Stimulated activated CD4-positive, alpha-beta T cell treated with anti-CD3 and anti-CD28 coated beads, Interleukin-1b, Interleukin-23, amount 100 ng/mL, for 24 hours (primary cell): ENCODE results near the gene VIPR2.
"Not testable (repeated sequence)": the region's sequence is repeated elsewhere in the genome, so short reads cannot be mapped to it uniquely, and the experiment has no call there.

Experiments used
- DNase-seq, 4 experiments: peaks; one replicate each; pipeline ENCODE4 v3.0.0-alpha.2; 2020; ENCODE audit warnings: low read depth in 4 of 4, low spot score in 1 of 4

Gene VIPR2

GRCh38 chr7:159094023-159094740 is 50.5 kb downstream of the VIPR2 start:
- DNase-seq, result no peak

- no peak for DNase-seq
These were observed 51.2 kb downstream of the VIPR2 start for GRCh38 chr7:159093351-159093971.

DNA sequence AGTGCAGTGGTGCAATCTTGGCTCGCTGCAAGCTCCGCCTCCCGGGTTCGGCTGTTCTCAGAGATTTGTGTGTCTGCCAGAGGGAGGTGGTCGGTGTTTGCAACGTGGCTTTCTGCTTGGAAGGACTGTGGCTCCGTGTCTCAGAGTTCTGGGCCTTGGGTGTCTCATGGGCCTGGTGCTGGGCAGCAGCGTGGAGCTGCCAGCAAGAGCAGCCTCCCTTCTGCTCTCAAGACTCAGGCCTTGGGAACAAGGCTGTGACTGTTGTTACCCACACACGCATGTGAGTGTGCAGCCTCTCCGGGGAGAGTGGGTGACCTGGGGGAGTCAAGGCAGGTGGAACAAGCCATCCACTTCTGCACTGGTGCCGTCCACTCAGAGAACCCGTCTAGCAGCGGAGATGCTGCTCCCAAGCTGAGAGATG is 52.0 kb downstream of the VIPR2 start:
- no peak for DNase-seq

DNA sequence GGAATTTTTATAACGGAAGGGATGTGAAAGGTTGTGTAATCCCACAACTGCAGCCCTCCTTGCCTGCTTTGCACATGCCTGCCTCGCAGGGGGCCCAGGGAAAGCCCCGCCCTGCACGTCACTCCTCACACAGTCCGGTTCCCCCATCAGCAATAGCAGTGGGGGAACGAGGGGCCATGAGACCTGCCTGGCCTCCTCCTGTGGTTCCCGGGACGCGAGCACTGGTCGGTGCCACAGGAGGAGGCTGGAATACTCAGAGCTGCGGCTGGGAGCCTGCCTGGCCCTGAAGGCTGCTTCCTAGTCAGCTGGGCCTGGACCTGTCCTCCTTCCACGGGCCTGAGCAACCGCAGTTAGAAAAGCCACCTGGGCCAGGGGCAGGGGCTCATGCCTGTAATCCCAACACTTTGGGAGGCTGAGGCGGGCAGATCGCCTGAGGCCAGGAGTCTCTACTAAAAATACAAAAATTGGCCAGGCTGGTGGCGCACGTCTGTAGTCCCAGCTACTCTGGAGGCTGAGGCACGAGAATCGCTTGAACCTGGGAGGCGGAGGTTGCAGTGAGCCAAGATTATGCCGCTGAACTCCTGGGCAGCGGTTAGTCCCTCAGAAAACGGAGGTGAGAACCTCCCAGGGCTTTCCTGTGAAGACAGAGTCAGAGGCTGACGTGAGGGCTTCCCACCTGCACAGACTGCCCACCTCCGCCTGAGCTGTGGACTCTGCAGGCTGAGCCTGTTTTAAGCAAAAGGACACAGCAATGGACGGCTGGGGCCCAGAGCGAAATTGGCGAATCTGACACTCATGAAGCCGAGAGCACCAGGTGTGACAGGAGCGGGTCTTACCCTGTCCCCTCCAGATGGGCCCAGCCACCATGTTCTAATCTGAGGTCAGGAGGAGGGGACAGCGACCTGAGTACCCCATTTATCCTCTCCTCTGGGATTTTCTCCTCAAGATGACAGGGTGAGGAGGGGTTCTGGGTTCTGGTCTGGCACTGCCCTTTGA is 52.9 kb downstream of the VIPR2 start:
- no peak for DNase-seq

DNA sequence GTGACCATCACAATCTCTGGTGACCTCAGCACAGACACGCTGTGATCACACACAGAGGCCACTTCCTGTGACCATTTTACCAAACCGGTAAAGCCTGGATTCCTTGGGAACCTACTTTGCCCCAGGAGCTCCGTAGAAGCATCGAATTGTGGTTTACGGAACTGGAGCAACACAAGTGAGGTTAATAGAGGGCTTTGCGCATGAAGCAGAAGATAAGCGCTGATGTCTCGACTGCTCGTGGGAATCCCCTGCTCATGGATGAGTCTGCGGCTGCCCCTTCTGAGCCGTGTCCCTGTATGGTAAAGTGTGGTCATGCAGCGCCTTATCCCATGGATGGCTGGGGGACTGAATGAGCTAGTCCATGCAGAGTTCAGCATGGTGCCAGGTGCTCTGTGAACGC is 53.6 kb downstream of the VIPR2 start:
- DNase-seq, result no peak

DNA sequence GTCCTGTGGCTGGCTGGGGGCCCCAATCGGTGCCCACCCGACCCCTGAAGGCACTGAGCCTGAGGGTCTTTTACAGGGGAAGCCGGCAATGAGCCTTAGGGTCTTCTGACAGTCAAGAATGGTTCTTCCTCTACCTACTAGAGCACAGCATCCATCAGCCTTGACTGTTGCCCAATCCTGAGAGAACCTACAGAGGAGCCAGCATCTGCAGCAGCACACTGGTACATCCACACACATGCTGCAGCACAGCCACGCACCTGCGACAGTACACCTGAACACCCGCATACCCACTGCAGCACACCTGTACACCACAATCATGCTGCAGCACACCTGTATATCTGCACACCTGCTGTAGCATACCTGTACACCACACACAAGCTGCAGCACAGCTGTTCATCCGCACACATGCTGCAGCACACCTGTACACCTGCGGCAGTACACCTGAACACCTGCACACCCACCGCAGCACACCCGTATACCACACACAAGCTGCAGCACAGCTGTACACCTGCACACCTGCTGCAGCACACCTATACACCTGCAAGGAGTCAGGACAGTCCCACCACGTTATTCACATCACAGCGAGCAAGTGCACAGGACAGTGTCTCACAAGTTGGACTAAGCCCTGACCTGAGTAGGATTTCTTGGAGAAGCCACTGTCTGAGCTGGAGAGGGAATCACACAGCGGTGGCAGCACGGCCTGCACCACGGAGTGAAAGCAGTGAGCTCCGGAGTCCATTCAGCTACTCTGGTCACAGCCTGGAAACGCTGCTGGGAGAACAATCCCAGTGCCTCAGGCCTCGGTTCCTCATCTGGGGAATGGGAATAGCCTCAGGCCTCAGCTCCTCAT is 56.4 kb downstream of the VIPR2 start:
- no peak for DNase-seq

DNA sequence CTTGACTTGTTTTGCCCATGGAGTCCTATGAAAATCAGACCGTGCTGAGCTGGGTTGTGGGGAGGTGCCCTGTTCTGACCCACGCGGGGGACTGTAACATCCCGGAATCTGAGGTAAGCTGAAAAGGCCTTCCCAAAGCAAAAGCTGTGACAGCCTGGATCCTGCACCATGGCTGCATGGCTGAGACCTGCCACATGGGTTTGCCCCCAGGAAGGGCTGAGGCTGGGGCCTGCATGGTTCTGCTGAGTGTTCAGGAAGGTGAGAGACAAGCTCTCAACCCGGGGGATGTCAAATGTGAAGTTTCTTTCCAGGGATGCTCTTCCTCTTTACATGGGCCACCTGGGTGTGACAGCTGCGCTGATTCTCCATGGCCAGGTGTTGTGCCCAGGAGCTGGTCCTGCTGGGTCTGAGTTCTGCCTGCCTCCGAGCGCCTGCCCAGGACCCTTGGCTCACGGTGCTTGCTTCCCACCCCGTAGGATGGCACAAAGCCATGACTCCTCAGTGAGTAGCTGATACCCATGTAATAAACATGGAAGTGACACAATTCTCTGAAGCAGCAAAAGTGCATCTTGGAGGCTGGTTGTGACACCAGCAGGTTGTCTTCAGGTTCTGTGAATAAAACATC is 58.3 kb downstream of the VIPR2 start:
- DNase-seq, result no peak

GRCh38 chr7:159084069-159084801 is 60.4 kb downstream of the VIPR2 start:
- DNase-seq, result no peak

DNA sequence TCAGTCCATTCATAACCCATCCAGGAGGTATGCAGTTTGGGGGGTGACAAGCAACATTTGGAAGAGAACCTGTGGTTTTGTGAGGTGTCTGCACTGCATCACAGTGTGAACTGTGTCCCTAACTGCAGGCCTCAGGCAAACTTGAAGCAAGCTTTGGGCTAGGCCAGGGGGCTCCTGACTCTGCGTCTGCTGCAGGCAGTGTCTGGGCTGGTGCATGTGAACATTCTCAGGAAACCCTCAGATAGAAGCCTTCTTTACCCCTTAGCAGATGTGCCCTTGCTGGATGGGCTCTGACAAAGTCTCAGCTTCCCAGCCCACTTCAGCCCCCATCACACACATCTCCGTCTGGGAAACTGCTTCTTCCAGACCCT is 61.0 kb downstream of the VIPR2 start:
- DNase-seq, result no peak

DNA sequence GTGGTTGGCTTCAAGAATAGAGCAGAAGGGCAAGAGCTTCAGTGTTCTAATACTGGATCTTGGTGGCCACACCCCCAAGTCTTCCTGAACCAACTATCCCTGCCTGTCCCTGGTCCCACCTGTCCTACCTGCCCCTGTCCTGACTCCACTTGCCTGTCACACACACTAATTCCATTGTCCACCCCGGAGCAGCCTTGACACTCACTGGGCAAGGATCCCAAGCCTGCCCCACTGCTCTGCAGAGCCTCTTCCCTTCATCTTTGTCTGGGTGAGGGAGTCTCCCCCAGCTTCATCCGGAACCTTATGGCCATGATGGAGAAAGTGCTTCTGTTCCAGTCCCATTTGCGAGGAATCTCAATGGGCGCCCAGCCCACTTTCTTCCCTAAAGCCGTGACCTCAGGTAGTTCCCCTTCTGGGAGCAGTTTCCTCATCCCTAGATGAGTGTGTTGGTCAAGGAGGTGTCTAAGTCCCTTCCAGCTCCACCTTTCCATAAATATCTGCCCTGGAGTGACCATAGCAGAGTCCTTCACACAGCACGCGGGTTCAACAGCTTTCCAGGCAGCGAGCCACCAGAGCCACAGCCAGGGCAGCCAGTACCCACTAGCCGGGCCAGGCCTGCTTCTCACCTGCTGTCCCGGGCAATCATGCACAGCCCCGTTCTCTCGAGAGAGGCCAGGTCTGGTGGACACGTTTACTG is 61.5 kb downstream of the VIPR2 start:
- DNase-seq, result no peak

- not testable (repeated sequence) for DNase-seq
These were observed 62.6 kb downstream of the VIPR2 start for GRCh38 chr7:159082075-159082474.

- DNase-seq, result no peak
These were observed 65.8 kb downstream of the VIPR2 start for GRCh38 chr7:159078911-159079270.

DNA sequence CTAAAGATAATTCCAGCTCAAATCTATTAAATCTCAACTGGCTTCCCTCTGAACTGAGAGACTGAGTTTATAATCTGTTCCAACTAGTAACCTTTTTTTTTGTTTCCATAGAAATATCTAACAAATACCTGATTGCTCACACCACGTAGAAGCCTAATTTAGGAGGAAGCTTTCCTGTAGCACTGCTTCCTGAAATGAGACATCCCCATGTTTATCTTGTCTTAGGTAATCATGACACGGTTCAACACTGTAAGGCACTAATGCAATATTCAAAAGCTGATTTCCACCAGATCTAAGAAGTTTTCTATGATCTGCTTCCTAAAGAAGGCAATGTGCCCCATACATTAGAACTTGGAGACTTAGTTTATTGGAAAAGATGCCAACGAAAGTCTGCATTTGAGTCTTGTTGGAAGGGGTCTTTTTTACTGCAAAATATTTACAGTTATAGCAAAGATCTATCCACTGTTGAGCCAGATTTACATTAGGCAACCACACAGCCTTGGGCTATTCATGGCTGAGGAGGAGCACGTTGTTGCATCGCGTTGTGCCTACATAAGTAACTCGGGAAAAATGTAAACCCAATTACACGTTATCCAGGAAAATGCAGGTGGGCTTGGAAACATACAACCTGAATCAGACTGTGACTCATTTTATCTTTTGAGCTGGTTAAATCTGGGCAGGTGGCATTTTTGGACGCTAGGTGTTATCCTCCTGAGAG is 66.3 kb downstream of the VIPR2 start:
- DNase-seq, result no peak

DNA sequence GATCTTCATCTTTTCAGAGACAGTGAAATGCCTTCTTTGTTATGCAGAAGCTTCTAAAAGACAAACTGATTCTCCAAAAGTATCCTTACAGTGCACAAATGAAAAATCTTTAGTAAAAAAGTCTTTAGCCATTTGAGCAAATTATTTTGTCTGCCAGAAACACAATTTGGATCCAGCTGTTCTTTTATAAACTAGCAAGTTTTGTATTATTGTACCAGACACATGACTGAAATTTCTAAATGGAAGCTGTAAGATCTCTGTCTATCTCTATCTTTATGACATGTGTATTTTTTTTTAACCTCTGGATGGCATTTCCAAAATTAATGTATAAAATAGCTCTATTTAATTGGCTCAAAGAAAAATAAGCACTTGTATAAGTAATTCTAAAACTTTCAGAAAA is 68.3 kb downstream of the VIPR2 start:
- no peak for DNase-seq

DNA sequence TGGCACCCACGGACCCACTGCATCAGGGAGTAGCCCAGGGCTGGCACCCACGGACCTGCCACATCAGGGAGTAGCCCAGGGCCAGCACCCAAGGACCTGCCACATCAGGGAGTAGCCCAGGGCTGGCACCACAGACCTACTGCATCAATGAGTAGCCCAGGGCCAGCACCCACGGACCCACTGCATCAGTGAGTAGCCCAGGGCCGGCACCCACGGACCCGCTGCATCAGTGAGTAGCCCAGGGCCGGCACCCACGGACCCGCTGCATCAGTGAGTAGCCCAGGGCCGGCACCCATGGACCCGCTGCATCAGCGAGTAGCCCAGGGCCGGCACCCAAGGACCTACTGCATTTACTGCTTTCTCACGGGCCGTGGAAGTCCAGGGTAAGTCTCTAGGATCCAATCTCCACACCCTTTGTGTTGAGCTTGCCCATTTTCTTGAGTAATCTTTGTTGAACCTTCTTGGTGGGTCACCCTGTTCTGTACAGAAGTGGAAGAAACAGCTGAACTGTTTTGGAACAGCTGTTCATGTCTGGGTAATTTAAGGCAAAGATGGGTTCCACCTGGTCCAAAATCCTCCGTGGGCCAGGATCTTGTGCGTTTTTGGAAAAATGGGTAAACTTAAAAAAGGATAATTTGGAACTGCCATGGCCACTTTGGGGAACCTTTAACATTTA is 69.0 kb downstream of the VIPR2 start:
- DNase-seq, result no peak

- no peak for DNase-seq
These were observed 73.4 kb downstream of the VIPR2 start for GRCh38 chr7:159071260-159071659.

DNA sequence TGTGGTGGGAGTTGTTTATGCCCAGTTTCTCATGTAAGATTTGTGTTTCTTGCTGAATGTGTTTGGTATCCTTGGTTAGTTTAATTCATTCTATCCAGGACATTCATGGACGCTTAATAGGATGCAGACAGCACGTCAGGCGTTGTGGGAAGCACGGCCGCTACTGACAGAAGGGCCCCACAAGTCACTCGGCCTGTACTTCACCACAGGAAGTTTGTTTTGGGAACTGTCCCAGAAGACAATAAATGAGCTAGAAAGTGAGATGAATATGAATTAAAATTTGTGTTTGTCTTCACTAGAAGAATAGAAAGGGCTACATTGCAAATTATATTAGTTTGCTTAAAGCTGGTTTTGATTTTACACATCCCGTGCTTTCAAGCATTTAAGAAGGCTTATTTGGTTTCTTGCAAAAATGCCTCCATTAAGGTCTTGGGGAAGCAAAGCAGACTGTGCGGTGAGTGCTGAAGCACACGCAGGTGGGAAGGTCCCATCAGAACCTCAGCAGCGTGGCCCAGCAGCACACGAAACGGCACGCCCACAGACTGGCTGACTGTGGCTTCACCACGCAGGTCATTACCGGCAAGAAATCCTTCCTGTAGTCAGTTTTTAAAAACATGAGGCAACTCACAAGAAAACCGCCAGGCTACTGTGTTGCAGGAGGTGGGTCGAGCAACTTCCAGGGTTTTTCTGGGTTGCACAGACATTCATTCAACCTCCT is 74.1 kb downstream of the VIPR2 start:
- DNase-seq, result peak in 1 of 4 experiments; percentile 12
